SK-N-SH treated with all-trans-retinoic acid at 6 μM for 48 hours (cell line): ENCODE results near the gene SFXN1.

Source experiments
- ATAC-seq: fragments of 200-7000 bp; cut with Tn5 transposase; 3 replicates; pipeline ENCODE4 v1.9.1; 2020; ENCODE audit warnings: mild to moderate bottlenecking, moderate library complexity
- ARNTL ChIP-seq: fragments of 450-650 bp; formaldehyde crosslinking; IDR thresholded peaks from 2 replicates; pipeline ENCODE4 v1.5.0; 2020; ENCODE audit warnings: low read depth, mild to moderate bottlenecking, moderate library complexity, borderline replicate concordance
- BACH2 ChIP-seq: fragments of 250-450 bp; sonication (Bioruptor Pico); IDR thresholded peaks from 2 replicates; pipeline ENCODE4 v1.9.0; 2021; ENCODE audit warnings: mild to moderate bottlenecking, borderline replicate concordance
- CREB5 ChIP-seq: fragments of 250-450 bp; sonication (Bioruptor Pico); IDR thresholded peaks from 2 replicates; pipeline ENCODE4 v1.5.1; 2020; ENCODE audit warnings: low read depth, mild to moderate bottlenecking, moderate library complexity
- CSDC2 ChIP-seq: fragments of 250-450 bp; sonication (Bioruptor Pico); IDR thresholded peaks from 2 replicates; pipeline ENCODE4 v1.5.0; 2020; ENCODE audit warnings: mild to moderate bottlenecking, moderate library complexity
- ESRRG ChIP-seq: fragments of 250-450 bp; sonication (Bioruptor Pico); IDR thresholded peaks from 2 replicates; pipeline ENCODE4 v1.6.1; 2021; ENCODE audit warnings: mild to moderate bottlenecking
- GLIS3 ChIP-seq: fragments of 250-450 bp; sonication (Bioruptor Pico); IDR thresholded peaks from 2 replicates; pipeline ENCODE4 v1.5.0; 2020; ENCODE audit warnings: mild to moderate bottlenecking, moderate library complexity
- ISL1 ChIP-seq: fragments of 250-450 bp; sonication (Bioruptor Pico); IDR thresholded peaks from 2 replicates; pipeline ENCODE4 v2.1.2; 2022; ENCODE audit warnings: mild to moderate bottlenecking, moderate library complexity
- OSR1 ChIP-seq: fragments of 250-450 bp; sonication (Bioruptor Pico); IDR thresholded peaks from 2 replicates; pipeline ENCODE4 v1.8.0; 2022; ENCODE audit warnings: moderate library complexity, mild to moderate bottlenecking, inconsistent platforms
- PATZ1 ChIP-seq: fragments of 250-450 bp; sonication (Bioruptor Pico); IDR thresholded peaks from 2 replicates; pipeline ENCODE4 v1.8.0; 2020; ENCODE audit warnings: mild to moderate bottlenecking, moderate library complexity, borderline replicate concordance
- POU6F1 ChIP-seq: fragments of 250-450 bp; sonication (Bioruptor Pico); IDR thresholded peaks from 2 replicates; pipeline ENCODE4 v1.8.0; 2021; ENCODE audit warnings: low read depth, mild to moderate bottlenecking, moderate library complexity, borderline replicate concordance
- PPARA ChIP-seq: fragments of 250-450 bp; sonication (Bioruptor Pico); IDR thresholded peaks from 2 replicates; pipeline ENCODE4 v1.5.0; 2020; ENCODE audit warnings: mild to moderate bottlenecking, borderline replicate concordance
- RARB ChIP-seq: fragments of 250-450 bp; sonication (Bioruptor Pico); IDR thresholded peaks from 2 replicates; pipeline ENCODE4 v1.8.0; 2021; ENCODE audit warnings: mild to moderate bottlenecking, moderate library complexity
- SNAI2 ChIP-seq: fragments of 250-450 bp; sonication (Bioruptor Pico); IDR thresholded peaks from 2 replicates; pipeline ENCODE4 v1.5.0; 2020; ENCODE audit warnings: mild to moderate bottlenecking, moderate library complexity
- TCF4 ChIP-seq: fragments of 250-450 bp; sonication (Bioruptor Pico); IDR thresholded peaks from 2 replicates; pipeline ENCODE4 v1.8.0; 2021; ENCODE audit warnings: mild to moderate bottlenecking, moderate library complexity, borderline replicate concordance
- TOX ChIP-seq: fragments of 250-450 bp; sonication (Bioruptor Pico); IDR thresholded peaks from 2 replicates; pipeline ENCODE4 v1.8.0; 2021; ENCODE audit warnings: mild to moderate bottlenecking, moderate library complexity, borderline replicate concordance
- ZC3H10 ChIP-seq: fragments of 250-450 bp; sonication (Bioruptor Pico); IDR thresholded peaks from 2 replicates; pipeline ENCODE4 v1.5.1; 2021; ENCODE audit warnings: mild to moderate bottlenecking, moderate library complexity
- ZFP3 ChIP-seq: fragments of 250-450 bp; sonication (Bioruptor Pico); IDR thresholded peaks from 2 replicates; pipeline ENCODE4 v1.5.0; 2020; ENCODE audit warnings: mild to moderate bottlenecking, moderate library complexity
- ZFP30 ChIP-seq: fragments of 450-650 bp; formaldehyde crosslinking; IDR thresholded peaks from 2 replicates; pipeline ENCODE4 v1.5.0; 2022; ENCODE audit warnings: mild to moderate bottlenecking, moderate library complexity
- ZNF565 ChIP-seq: fragments of 450-650 bp; formaldehyde crosslinking; conservative IDR thresholded peaks from 2 replicates; pipeline ENCODE4 v1.5.0; 2020; ENCODE audit warnings: low read depth, mild to moderate bottlenecking, moderate library complexity
- ZNF70 ChIP-seq: fragments of 450-650 bp; formaldehyde crosslinking; IDR thresholded peaks from 2 replicates; pipeline ENCODE4 v1.5.0; 2020; ENCODE audit warnings: mild to moderate bottlenecking, moderate library complexity
- ZNF8 ChIP-seq: fragments of 450-650 bp; formaldehyde crosslinking; IDR thresholded peaks from 2 replicates; pipeline ENCODE4 v1.5.0; 2020; ENCODE audit warnings: mild to moderate bottlenecking, moderate library complexity
- TF ChIP-seq, protein P1 (sequence below): fragments of 250-450 bp; sonication (Bioruptor Pico); IDR thresholded peaks from 2 replicates; pipeline ENCODE4 v1.5.0; 2020; ENCODE audit warnings: mild to moderate bottlenecking, moderate library complexity

SFXN1 gene

GRCh38 chr5:175466700-175467318, 11.6 kb upstream of the SFXN1 start (continued):
- TF ChIP-seq CREB5 (CRISPR knock-in tag) = no peak
- no peak for TF ChIP-seq TOX (CRISPR knock-in tag)

- TF ChIP-seq GLIS3 (CRISPR knock-in tag) = no peak
- TF ChIP-seq RARB (CRISPR knock-in tag) = no peak
- TF ChIP-seq TOX (CRISPR knock-in tag) = no peak
- TF ChIP-seq ZFP3 (CRISPR knock-in tag) = no peak
- TF ChIP-seq ZNF8 (CRISPR knock-in tag) = no peak
- TF ChIP-seq CSDC2 (CRISPR knock-in tag) = no peak
- TF ChIP-seq ZC3H10 (CRISPR knock-in tag) = no peak
- ATAC-seq = no peak
These were observed 10.2 kb upstream of the SFXN1 start for GRCh38 chr5:175467983-175468690.

GRCh38 chr5:175468892-175469291, 9.5 kb upstream of the SFXN1 start:
- no peak for TF ChIP-seq RARB (CRISPR knock-in tag)
- TF ChIP-seq ZNF70 (CRISPR knock-in tag) = no peak
- no peak for TF ChIP-seq PPARA
- no peak for TF ChIP-seq GLIS3 (CRISPR knock-in tag)
- no peak for TF ChIP-seq ISL1 (CRISPR knock-in tag)
- no peak for TF ChIP-seq OSR1 (CRISPR knock-in tag)
- no peak for TF ChIP-seq ARNTL (CRISPR knock-in tag)
- TF ChIP-seq ZNF565 (CRISPR knock-in tag) = no peak
- TF ChIP-seq, protein P1, sequence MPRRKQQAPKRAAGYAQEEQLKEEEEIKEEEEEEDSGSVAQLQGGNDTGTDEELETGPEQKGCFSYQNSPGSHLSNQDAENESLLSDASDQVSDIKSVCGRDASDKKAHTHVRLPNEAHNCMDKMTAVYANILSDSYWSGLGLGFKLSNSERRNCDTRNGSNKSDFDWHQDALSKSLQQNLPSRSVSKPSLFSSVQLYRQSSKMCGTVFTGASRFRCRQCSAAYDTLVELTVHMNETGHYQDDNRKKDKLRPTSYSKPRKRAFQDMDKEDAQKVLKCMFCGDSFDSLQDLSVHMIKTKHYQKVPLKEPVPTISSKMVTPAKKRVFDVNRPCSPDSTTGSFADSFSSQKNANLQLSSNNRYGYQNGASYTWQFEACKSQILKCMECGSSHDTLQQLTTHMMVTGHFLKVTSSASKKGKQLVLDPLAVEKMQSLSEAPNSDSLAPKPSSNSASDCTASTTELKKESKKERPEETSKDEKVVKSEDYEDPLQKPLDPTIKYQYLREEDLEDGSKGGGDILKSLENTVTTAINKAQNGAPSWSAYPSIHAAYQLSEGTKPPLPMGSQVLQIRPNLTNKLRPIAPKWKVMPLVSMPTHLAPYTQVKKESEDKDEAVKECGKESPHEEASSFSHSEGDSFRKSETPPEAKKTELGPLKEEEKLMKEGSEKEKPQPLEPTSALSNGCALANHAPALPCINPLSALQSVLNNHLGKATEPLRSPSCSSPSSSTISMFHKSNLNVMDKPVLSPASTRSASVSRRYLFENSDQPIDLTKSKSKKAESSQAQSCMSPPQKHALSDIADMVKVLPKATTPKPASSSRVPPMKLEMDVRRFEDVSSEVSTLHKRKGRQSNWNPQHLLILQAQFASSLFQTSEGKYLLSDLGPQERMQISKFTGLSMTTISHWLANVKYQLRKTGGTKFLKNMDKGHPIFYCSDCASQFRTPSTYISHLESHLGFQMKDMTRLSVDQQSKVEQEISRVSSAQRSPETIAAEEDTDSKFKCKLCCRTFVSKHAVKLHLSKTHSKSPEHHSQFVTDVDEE (CRISPR knock-in tag) = no peak
- no peak for TF ChIP-seq CREB5 (CRISPR knock-in tag)
- no peak for TF ChIP-seq ESRRG (CRISPR knock-in tag)
- no peak for TF ChIP-seq TCF4 (CRISPR knock-in tag)
- no peak for TF ChIP-seq ZFP30 (CRISPR knock-in tag)
- no peak for TF ChIP-seq ZC3H10 (CRISPR knock-in tag)
- no peak for TF ChIP-seq BACH2 (CRISPR knock-in tag)
- no peak for TF ChIP-seq ZFP3 (CRISPR knock-in tag)
- TF ChIP-seq, all 23 proteins: peak for 0
- ATAC-seq = no peak

DNA sequence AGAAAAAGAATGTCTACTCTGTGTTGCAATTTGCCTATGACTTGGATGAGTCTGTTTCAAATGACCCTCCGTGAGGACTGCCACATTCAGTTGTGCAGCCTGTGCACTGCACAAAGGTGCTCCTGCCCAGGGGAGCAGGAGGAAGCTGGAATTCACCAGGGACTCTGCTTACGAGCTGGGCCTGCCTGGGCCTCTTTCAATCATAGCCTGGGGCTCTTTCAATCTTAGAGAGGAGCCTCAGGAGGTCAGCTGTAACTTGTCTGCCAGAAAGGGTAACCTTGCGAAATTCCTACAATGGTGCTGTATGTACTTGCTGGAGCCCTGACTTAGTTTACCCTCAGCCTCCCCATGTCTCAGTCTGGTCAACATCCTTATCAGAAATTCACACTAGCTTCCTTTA, 8.4 kb upstream of the SFXN1 start:
- no peak for ATAC-seq
- TF ChIP-seq, protein P1 (CRISPR knock-in tag) = no peak
- TF ChIP-seq POU6F1 (CRISPR knock-in tag) (no peak), PATZ1 (no peak), ISL1 (CRISPR knock-in tag) (no peak), SNAI2 (CRISPR knock-in tag) (no peak), ZFP3 (CRISPR knock-in tag) (no peak), BACH2 (CRISPR knock-in tag) (no peak), PPARA (no peak), TCF4 (CRISPR knock-in tag) (no peak)
